Measurements from ENCODE around the gene DMKN.
"Not testable (repeated sequence)": the region's sequence is repeated elsewhere in the genome, so short reads cannot be mapped to it uniquely, and the experiment has no call there.

The DMKN gene

GRCh38 chr19:35474104-35474503 is 39.3 kb downstream of the DMKN start:
- TF ChIP-seq, protein P1, sequence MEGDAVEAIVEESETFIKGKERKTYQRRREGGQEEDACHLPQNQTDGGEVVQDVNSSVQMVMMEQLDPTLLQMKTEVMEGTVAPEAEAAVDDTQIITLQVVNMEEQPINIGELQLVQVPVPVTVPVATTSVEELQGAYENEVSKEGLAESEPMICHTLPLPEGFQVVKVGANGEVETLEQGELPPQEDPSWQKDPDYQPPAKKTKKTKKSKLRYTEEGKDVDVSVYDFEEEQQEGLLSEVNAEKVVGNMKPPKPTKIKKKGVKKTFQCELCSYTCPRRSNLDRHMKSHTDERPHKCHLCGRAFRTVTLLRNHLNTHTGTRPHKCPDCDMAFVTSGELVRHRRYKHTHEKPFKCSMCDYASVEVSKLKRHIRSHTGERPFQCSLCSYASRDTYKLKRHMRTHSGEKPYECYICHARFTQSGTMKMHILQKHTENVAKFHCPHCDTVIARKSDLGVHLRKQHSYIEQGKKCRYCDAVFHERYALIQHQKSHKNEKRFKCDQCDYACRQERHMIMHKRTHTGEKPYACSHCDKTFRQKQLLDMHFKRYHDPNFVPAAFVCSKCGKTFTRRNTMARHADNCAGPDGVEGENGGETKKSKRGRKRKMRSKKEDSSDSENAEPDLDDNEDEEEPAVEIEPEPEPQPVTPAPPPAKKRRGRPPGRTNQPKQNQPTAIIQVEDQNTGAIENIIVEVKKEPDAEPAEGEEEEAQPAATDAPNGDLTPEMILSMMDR (IDR thresholded peaks at IDR 0.05; ENCODE audit: borderline replicate concordance, insufficient read depth, low read depth, low read length): no peak

DNA sequence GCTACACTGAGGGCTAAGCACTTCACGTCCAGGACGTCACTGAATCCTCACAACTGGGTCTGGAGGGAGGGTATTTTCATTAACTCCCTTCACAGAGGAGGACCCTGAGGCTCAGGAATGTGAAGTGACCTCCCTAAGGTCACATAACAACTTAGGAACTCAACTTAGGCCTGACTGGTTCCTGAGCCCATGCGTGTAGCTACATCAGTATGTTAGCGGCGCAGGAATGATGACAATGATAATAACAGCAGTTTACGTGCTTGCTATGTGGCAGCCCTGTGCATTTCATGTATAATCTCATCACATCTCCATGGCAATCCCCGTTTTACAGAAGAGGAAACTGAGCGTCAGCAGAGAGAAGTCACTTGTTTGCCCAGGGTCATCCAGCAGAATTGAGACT is 41.5 kb downstream of the DMKN start:
- H3K4me3 ChIP-seq (ENCODE audit: low read depth, low read length): no peak overlapping the region
- TF ChIP-seq, protein P1 (IDR thresholded peaks at IDR 0.05; ENCODE audit: borderline replicate concordance, insufficient read depth, low read depth, low read length): no peak

More at GRCh38 chr19:35474104-35474503, 39.3 kb downstream of the DMKN start:
- no peak overlapping the region for H3K4me3 ChIP-seq (ENCODE audit: low read depth, low read length)

DNA sequence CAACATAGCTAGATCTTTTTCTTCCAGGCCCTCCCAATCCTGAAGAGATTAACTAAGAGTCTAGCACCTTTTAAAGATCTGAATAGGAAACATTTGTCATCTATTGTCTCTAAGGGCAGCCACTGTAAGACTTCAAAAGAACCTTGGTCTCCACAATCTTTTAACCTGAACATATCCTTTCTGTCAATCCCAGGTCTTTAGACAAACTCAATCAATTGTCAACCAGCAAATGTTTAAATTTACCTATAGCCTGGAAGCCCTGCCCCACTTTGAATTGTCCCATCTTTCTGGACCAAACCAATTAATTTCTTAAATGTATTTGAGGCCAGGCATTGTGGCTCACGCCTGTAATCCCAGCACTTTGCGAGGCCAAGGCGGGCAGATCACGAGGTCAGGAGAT is 42.4 kb downstream of the DMKN start:
- not testable (repeated sequence) for H3K4me3 ChIP-seq (ENCODE audit: low read depth, low read length)

DNA sequence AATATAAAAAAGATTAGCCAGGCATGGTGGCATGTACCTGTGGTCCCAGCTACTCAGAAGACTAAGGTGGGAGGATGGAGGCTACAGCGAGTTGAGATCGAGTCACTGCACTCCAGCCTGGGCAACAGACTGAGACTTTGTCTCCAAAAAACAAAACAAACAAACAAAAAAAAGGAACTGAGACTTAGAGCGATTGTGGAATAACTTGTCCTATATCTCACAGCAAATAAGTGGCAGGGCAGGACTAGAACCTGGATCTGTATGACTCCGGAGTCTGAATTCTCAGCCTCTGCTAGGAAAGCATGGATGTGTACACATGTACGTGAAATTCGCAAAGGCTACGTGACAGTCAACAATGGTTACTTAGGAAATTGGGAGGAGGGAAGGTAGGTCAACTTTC is 43.3 kb downstream of the DMKN start:
- H3K4me3 ChIP-seq (ENCODE audit: low read depth, low read length): no peak overlapping the region
- TF ChIP-seq, protein P1 (IDR thresholded peaks at IDR 0.05; ENCODE audit: borderline replicate concordance, insufficient read depth, low read depth, low read length): no peak

GRCh38 chr19:35468637-35469036 is 44.8 kb downstream of the DMKN start:
- no peak overlapping the region for H3K4me3 ChIP-seq (ENCODE audit: low read depth, low read length)
- TF ChIP-seq, protein P1 (IDR thresholded peaks at IDR 0.05; ENCODE audit: borderline replicate concordance, insufficient read depth, low read depth, low read length): peak; percentile 87

GRCh38 chr19:35466259-35466658 is 47.2 kb downstream of the DMKN start:
- TF ChIP-seq, protein P1 (IDR thresholded peaks at IDR 0.05; ENCODE audit: borderline replicate concordance, insufficient read depth, low read depth, low read length): no peak
- H3K4me3 ChIP-seq (ENCODE audit: low read depth, low read length): no peak overlapping the region

DNA sequence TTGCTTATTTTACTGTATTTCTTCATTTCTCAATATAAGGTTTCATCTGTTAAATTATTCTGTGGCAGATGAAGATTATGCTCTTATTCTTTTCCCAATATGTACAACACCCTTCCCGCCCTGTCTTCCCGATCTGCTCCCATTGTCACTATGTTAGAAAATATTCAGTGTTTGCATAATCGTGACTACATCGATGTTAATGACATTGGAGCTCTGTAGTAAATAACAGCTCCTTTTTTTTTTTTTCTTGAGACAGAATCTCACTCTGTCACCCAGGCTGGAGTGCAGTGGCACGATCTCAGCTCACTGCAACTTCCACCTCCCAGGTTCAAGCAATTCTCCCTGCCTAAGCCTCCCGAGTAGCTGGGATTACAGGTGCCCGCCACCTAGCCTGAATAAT is 50.5 kb downstream of the DMKN start:
- not testable (repeated sequence) for H3K4me3 ChIP-seq (ENCODE audit: low read depth, low read length)

GRCh38 chr19:35462476-35462953 is 50.9 kb downstream of the DMKN start:
- H3K4me3 ChIP-seq (ENCODE audit: low read depth, low read length): no peak overlapping the region
- TF ChIP-seq, protein P1 (IDR thresholded peaks at IDR 0.05; ENCODE audit: borderline replicate concordance, insufficient read depth, low read depth, low read length): no peak

GRCh38 chr19:35461788-35462187 is 51.7 kb downstream of the DMKN start:
- H3K4me3 ChIP-seq (ENCODE audit: low read depth, low read length): not testable (repeated sequence)
